Measurements from ENCODE around the gene MAB21L4. TPM values are rescaled to one million over a fixed set of nuclear protein-coding genes. Genes with fewer than 3 reads are reported as not detected.

Gene MAB21L4
- total and polyA plus RNA-seq, 2 of the 8 experiments (the other 6 are each of a cell fraction or from before 2014, with no cell fraction given): 0.11 TPM; not detected in 1

- no peak for DNase-seq (ENCODE audit: low read depth in 1 of 2, low spot score in 2 of 2)
- H3K27me3 ChIP-seq (replicated peaks in 1 of 4; ENCODE audit: control insufficient read depth in 3 of 4, extremely low read depth in 1 of 4, insufficient read depth in 3 of 4, low read length in 3 of 4): no peaks in the 10 kb centered on the region
- no peak overlapping the region for H4K8ac ChIP-seq (ENCODE audit: extremely low read depth, insufficient read depth, low read length)
- POLR2A ChIA-PET (ENCODE audit: partially characterized antibody): no interaction called here
- no peak overlapping the region for H3K4ac ChIP-seq (replicated peaks; ENCODE audit: insufficient read length, low read depth, low read length)
- FAIRE-seq: no peak
- WGBS, 2 experiments (ENCODE audit: extremely low coverage in 1 of 2, insufficient coverage in 1 of 2, insufficient read length in 1 of 2, insufficient replicate concordance in 2 of 2, low coverage in 1 of 2, low lambda C conversion rate in 2 of 2, missing lambda C conversion rate in 1 of 2): 65% methylated on average over 3 of the region's 7 CpGs; no CpG with 5 or more reads in 1 of the 2 experiments
- no peak overlapping the region for H3K4me2 ChIP-seq (ENCODE audit: insufficient read depth in 1 of 2, low read depth in 2 of 2, low read length in 2 of 2)
- no peaks in the 10 kb centered on the region; a peak in 1 of 4 replicates for H3K9me3 ChIP-seq (ENCODE audit: insufficient read depth in 2 of 2, low read depth in 1 of 2, low read length in 1 of 2)
- 0 out of 7 replicates have a peak, but pooled peaks cover 0 to 2% (median 0%) of the 10 kb centered on the region in 4 experiments for H3K4me1 ChIP-seq (replicated peaks in 1 of 4; ENCODE audit: control insufficient read depth in 3 of 4, insufficient read depth in 4 of 4, low read length in 3 of 4)
- H4K20me1 ChIP-seq (replicated peaks in 1 of 2; ENCODE audit: control insufficient read depth in 1 of 2, insufficient read depth in 2 of 2, low read length in 2 of 2): peaks cover 0 to 2% of the 10 kb centered on the region in 2 experiments
- H2BK12ac ChIP-seq (ENCODE audit: low read depth, low read length): no peak overlapping the region
- no peak overlapping the region for H4K5ac ChIP-seq (ENCODE audit: insufficient read length, low read depth, low read length)
- H3K56ac ChIP-seq (replicated peaks; ENCODE audit: insufficient read length, low read depth, low read length): no peak overlapping the region
- no peak overlapping the region for H2BK120ac ChIP-seq (replicated peaks; ENCODE audit: low read depth, low read length)
- H3K36me3 ChIP-seq (ENCODE audit: control insufficient read depth in 2 of 4, insufficient read depth in 4 of 4, low read length in 3 of 4): no peaks in the 10 kb centered on the region
- no peak overlapping the region for H2BK15ac ChIP-seq (ENCODE audit: low read length)
- H4K91ac ChIP-seq (replicated peaks; ENCODE audit: insufficient read length, low read length): no peak overlapping the region
- H2BK20ac ChIP-seq (ENCODE audit: low read length): no peak overlapping the region
- no peak overlapping the region for H3K9ac ChIP-seq (replicated peaks in 1 of 4; ENCODE audit: extremely low read depth in 1 of 4, low read depth in 3 of 4, low read length in 3 of 4)
- H2AFZ ChIP-seq (ENCODE audit: low read length): no peak overlapping the region
- no peak overlapping the region for H3K4me3 ChIP-seq (ENCODE audit: extremely low read depth in 1 of 4, insufficient read depth in 2 of 4, low read depth in 3 of 4, low read length in 4 of 4)
- H2AK5ac ChIP-seq (ENCODE audit: low read depth, low read length): no peak overlapping the region
- H2BK5ac ChIP-seq (ENCODE audit: low read depth, low read length): no peak overlapping the region
- no peaks in the 10 kb centered on the region for H3K23me2 ChIP-seq (ENCODE audit: low read depth, low read length)
- no peak for TF ChIP-seq MAFK (IDR thresholded peaks at IDR 0.05; ENCODE audit: low read depth, low read length)
- no peak for TF ChIP-seq E2F6 (IDR thresholded peaks at IDR 0.05)
- TF ChIP-seq KDM4A (IDR thresholded peaks at IDR 0.05; ENCODE audit: low read depth, low read length, severe bottlenecking): no peak
- TF ChIP-seq POLR2AphosphoS5 (IDR thresholded peaks at IDR 0.05; ENCODE audit: low read depth, low read length): no peak
- no peak for TF ChIP-seq GABPA (IDR thresholded peaks at IDR 0.05; ENCODE audit: borderline replicate concordance, insufficient read depth, low read length)
- TF ChIP-seq CHD2 (IDR thresholded peaks at IDR 0.05; ENCODE audit: low read length): no peak
- TF ChIP-seq SRF (IDR thresholded peaks at IDR 0.05; ENCODE audit: low read depth, low read length): no peak
- no peak for TF ChIP-seq CBX8 (IDR thresholded peaks at IDR 0.05; ENCODE audit: borderline replicate concordance, low read depth, low read length)
- TF ChIP-seq JUND (IDR thresholded peaks at IDR 0.05; ENCODE audit: low read length): no peak
- TF ChIP-seq BCL11A (IDR thresholded peaks at IDR 0.05; ENCODE audit: low read depth in 2 of 2, low read length in 2 of 2): no peak
- TF ChIP-seq BRCA1 (IDR thresholded peaks at IDR 0.05; ENCODE audit: low read depth, low read length): no peak
- H3K79me2 ChIP-seq (ENCODE audit: control insufficient read depth in 1 of 2, insufficient read depth in 2 of 2, low read length in 2 of 2): no peaks in the 10 kb centered on the region
- no peaks in the 10 kb centered on the region for H3K79me1 ChIP-seq (ENCODE audit: low read depth, low read length)
- H3K27ac ChIP-seq (ENCODE audit: low read depth, low read length): no peak overlapping the region
- CTCF ChIA-PET (ENCODE audit: partially characterized antibody): interaction anchor here (1.1 to 2.0 kb wide), 2 partner anchors 18 to 39 kb away, joined by 6 read pairs; no protein-coding TSS in a partner anchor
- no peak overlapping the region for H3K14ac ChIP-seq (ENCODE audit: insufficient read length)
- no peak overlapping the region for H3K18ac ChIP-seq (ENCODE audit: extremely low read depth, low read length)
- H3K23ac ChIP-seq (ENCODE audit: insufficient read length): no peak overlapping the region
Observed at GRCh38 chr2:240896394-240896793, 438 bp upstream of the MAB21L4 start.

All from H1 (cell line).